Body of pancreas (tissue), 4 donors: ENCODE results near the gene LIMS1.

Experiments
- POLR2A ChIP-seq, 3 donors: fragments of 450-650 bp; IDR thresholded peaks; one replicate each; pipeline ENCODE4 v1.6.1; 2016; ENCODE audit warnings: antibody characterized with exemption in 3 of 3, mild to moderate bottlenecking in 2 of 3
- TF ChIP-seq, protein P1 (sequence below), 7 experiments: fragments of 450-650 bp in 4 of 7; fragments of 200-600 bp in 3 of 7; sonication (generic) in 3 of 7; IDR thresholded peaks; one replicate each; pipeline ENCODE4 v1.5.1; 2016 to 2019; ENCODE audit warnings: antibody characterized with exemption in 7 of 7

GRCh38 chr2:108620656-108621055 is 86.4 kb downstream of the LIMS1 start:
- TF ChIP-seq, protein P1, sequence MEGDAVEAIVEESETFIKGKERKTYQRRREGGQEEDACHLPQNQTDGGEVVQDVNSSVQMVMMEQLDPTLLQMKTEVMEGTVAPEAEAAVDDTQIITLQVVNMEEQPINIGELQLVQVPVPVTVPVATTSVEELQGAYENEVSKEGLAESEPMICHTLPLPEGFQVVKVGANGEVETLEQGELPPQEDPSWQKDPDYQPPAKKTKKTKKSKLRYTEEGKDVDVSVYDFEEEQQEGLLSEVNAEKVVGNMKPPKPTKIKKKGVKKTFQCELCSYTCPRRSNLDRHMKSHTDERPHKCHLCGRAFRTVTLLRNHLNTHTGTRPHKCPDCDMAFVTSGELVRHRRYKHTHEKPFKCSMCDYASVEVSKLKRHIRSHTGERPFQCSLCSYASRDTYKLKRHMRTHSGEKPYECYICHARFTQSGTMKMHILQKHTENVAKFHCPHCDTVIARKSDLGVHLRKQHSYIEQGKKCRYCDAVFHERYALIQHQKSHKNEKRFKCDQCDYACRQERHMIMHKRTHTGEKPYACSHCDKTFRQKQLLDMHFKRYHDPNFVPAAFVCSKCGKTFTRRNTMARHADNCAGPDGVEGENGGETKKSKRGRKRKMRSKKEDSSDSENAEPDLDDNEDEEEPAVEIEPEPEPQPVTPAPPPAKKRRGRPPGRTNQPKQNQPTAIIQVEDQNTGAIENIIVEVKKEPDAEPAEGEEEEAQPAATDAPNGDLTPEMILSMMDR (IDR thresholded peaks at IDR 0.05) = no peak
- TF ChIP-seq POLR2A (IDR thresholded peaks at IDR 0.05) = no peak
